Stimulated activated CD4-positive, alpha-beta T cell treated with anti-CD3 and anti-CD28 coated beads, Interleukin-1b, Interleukin-23, amount 100 ng/mL, for 1 hour (primary cell): ENCODE results near the gene ZMYM1.
"Not testable (repeated sequence)": the region's sequence is repeated elsewhere in the genome, so short reads cannot be mapped to it uniquely, and the experiment has no call there.

Source experiments
- DNase-seq, 2 donors: peaks; one replicate each; pipeline ENCODE4 v3.0.0-alpha.2; 2020; ENCODE audit warnings: low read depth in 2 of 2

The ZMYM1 gene

GRCh38 chr1:35079003-35079930, at the start of gene ZMYM1:
TSS of gene ZMYM1 (plus strand) at chr1:35079385. CDS start at chr1:35093988, 14,603 bp downstream.
- DNase-seq: peak; percentile 49 to 73

GRCh38 chr1:35029761-35030160, 49.4 kb upstream of the ZMYM1 start:
- DNase-seq: no peak

GRCh38 chr1:35030338-35030737, 48.8 kb upstream of the ZMYM1 start:
- DNase-seq: no peak

- DNase-seq: peak in 1 of 2 donors; percentile 17
These were observed 48.3 kb upstream of the ZMYM1 start for GRCh38 chr1:35030756-35031446.

GRCh38 chr1:35032384-35032739, 46.8 kb upstream of the ZMYM1 start:
- DNase-seq: no peak

- DNase-seq: no peak
These were observed 45.8 kb upstream of the ZMYM1 start for GRCh38 chr1:35033346-35033745.

GRCh38 chr1:35036621-35037020, 42.6 kb upstream of the ZMYM1 start:
- no peak for DNase-seq

- DNase-seq: no peak
These were observed 42.0 kb upstream of the ZMYM1 start for GRCh38 chr1:35037206-35037605.

- DNase-seq: no peak
These were observed 40.5 kb upstream of the ZMYM1 start for GRCh38 chr1:35038723-35039122.

GRCh38 chr1:35043498-35043897, 35.7 kb upstream of the ZMYM1 start:
- DNase-seq: no peak

GRCh38 chr1:35044431-35044830, 34.8 kb upstream of the ZMYM1 start:
- DNase-seq: no peak

- no peak for DNase-seq
These were observed 32.5 kb upstream of the ZMYM1 start for GRCh38 chr1:35046730-35047129.

- no peak for DNase-seq
These were observed 31.9 kb upstream of the ZMYM1 start for GRCh38 chr1:35047188-35047858.

- DNase-seq: no peak
These were observed 30.1 kb upstream of the ZMYM1 start for GRCh38 chr1:35049116-35049515.

GRCh38 chr1:35053433-35053832, 25.8 kb upstream of the ZMYM1 start:
- DNase-seq: no peak

GRCh38 chr1:35054282-35054681, 24.9 kb upstream of the ZMYM1 start:
- DNase-seq: not testable (repeated sequence)

GRCh38 chr1:35058321-35058720, 20.9 kb upstream of the ZMYM1 start:
- not testable (repeated sequence) for DNase-seq

GRCh38 chr1:35058988-35059387, 20.2 kb upstream of the ZMYM1 start:
- DNase-seq: no peak

- DNase-seq: no peak
These were observed 16.5 kb upstream of the ZMYM1 start for GRCh38 chr1:35062518-35063196.

- DNase-seq: no peak
These were observed 14.9 kb upstream of the ZMYM1 start for GRCh38 chr1:35064265-35064664.

- no peak for DNase-seq
These were observed 9.4 kb upstream of the ZMYM1 start for GRCh38 chr1:35069746-35070145.

- no peak for DNase-seq
These were observed 5.8 kb upstream of the ZMYM1 start for GRCh38 chr1:35073265-35073811.
